Prostate gland (tissue), 2 donors: Measurements from ENCODE around the gene TIMP2.
"Not testable (repeated sequence)": the region's sequence is repeated elsewhere in the genome, so short reads cannot be mapped to it uniquely, and the experiment has no call there.

ENCODE experiments used
- CTCF ChIP-seq, 4 experiments: fragments of 200-600 bp in 2 of 4; fragments of 450-650 bp in 2 of 4; sonication (generic) in 2 of 4; IDR thresholded peaks; 1 replicate in 3 of 4; 2 replicates in 1 of 4; pipeline ENCODE4 v1.5.1; 2016 to 2019; ENCODE audit warnings: antibody characterized with exemption in 4 of 4, mild to moderate bottlenecking in 2 of 4, moderate library complexity in 2 of 4
- POLR2A ChIP-seq: fragments of 450-650 bp; IDR thresholded peaks from one replicate; pipeline ENCODE4 v1.6.1; 2016; ENCODE audit warnings: antibody characterized with exemption, mild to moderate bottlenecking
- POLR2AphosphoS5 ChIP-seq: sonication (generic); formaldehyde crosslinking; IDR thresholded peaks from one replicate; pipeline ENCODE4 v1.6.1; 2017; ENCODE audit warnings: antibody characterized with exemption

GRCh38 chr17:78867046-78867445, 58.1 kb downstream of the TIMP2 start:
- not testable (repeated sequence) for TF ChIP-seq POLR2AphosphoS5; CTCF (IDR thresholded peaks at IDR 0.05); POLR2A
